Ovary (tissue), 3 donors: Measurements from ENCODE around the gene SLC30A7.

Experiments used
- CTCF ChIP-seq, 3 donors: fragments of 450-650 bp in 2 of 3; fragments of 200-600 bp in 1 of 3; IDR thresholded peaks; one replicate each; pipeline versions ENCODE4 v1.5.1 to v1.8.0; 2016 to 2022; ENCODE audit warnings: antibody characterized with exemption in 3 of 3, mild to moderate bottlenecking in 1 of 3
- POLR2A ChIP-seq: fragments of 450-650 bp; IDR thresholded peaks from one replicate; pipeline ENCODE4 v1.6.1; 2017; ENCODE audit warnings: antibody characterized with exemption, mild to moderate bottlenecking, moderate library complexity
- donor health status: DM: no; HTN: no; CAD: no.

DNA sequence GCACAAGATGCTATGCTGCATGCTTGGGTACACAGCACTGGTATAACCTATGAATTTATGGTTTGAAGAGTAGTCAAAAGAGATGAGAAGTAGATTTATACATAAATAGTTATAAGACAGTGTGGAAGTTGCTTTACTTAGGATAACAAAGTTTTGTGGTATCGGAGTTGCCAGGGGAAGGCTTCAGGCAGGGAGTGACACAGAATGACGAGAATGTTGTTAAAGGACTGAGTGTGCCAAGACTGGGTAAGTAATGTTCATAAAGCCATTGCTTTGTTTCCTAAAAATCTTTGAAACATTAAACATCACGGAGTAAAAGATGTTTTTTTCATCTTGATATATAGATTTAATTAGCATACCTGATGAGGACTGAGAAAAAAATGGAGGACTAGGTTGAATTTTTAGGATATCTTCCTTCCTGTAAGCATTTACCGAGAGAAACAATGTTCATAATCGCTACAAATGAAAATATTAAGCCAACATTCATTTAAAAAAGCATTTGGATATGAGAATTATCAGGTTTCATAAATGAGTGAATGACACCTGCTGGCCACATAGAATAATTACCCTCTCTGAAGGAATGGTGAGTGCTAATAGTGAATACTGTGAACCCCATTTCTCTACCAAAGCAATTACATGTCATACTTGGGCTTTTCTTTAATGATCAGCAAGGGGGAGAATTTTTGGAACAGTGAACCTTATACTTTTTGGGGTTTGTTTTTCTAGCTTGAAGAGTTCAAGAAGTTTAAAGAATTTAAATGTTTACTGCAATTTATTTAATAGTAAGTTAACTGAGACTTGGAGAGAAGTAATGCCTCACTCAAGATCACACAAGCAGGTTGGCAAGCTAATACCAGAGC is 29.6 kb upstream of the SLC30A7 start:
- peak in 2 of 3 donors; percentile 62 to 63 for TF ChIP-seq CTCF (IDR thresholded peaks at IDR 0.05)
- no peak for TF ChIP-seq POLR2A
